Upper lobe of right lung (tissue), 1 donor: ENCODE measurements around the gene FHOD1. TPM values are rescaled to one million over a fixed set of nuclear protein-coding genes. Genes with fewer than 3 reads are reported as not detected.
A peak's percentile ranks its signal among the peaks of the same experiment; 100 is the strongest.

ENCODE experiments used
- ATAC-seq: fragments of 200-7000 bp; cut with Tn5 transposase; one replicate; pipeline ENCODE4 v1.9.1; 2020; ENCODE audit warnings: mild to moderate bottlenecking, moderate library complexity
- DNase-seq: peaks from one replicate; pipeline ENCODE4 v3.0.0-alpha.2; 2020
- H3K27ac ChIP-seq: fragments of 200-600 bp; one replicate; pipeline ENCODE4 v1.8.0; 2022
- H3K27me3 ChIP-seq: fragments of 200-600 bp; one replicate; pipeline ENCODE4 v1.8.0; 2022; ENCODE audit warnings: mild to moderate bottlenecking
- H3K36me3 ChIP-seq: fragments of 200-600 bp; one replicate; pipeline ENCODE4 v1.8.0; 2022
- H3K4me1 ChIP-seq: fragments of 200-600 bp; one replicate; pipeline ENCODE4 v1.8.0; 2022
- H3K4me3 ChIP-seq: fragments of 200-600 bp; one replicate; pipeline ENCODE4 v1.8.0; 2022; ENCODE audit warnings: mild to moderate bottlenecking
- H3K9me3 ChIP-seq: fragments of 200-600 bp; one replicate; pipeline ENCODE4 v1.8.0; 2022
- CTCF ChIP-seq: fragments of 200-600 bp; IDR thresholded peaks from one replicate; pipeline ENCODE4 v1.8.0; 2022; ENCODE audit warnings: antibody characterized with exemption
- intact Hi-C: fragments of 100-400 bp; cut with DNase I; formaldehyde crosslinking; loops from one replicate; pipeline ENCODE4 v1.11.0; 2022
- total RNA-seq: library from RNA; stranded (reverse); fragmentation: NEBNext Ultra II Directional; extraction: Animal tissue kit (Norgen Biotek cat#: 25700); gene quantifications from one replicate; pipeline ENCODE4 v1.2.1, GENCODE V29; 2021
- donor health status: DM: no; HTN: yes; CAD: no; lungs with severe emphysema.

FHOD1 gene
- total RNA-seq, 1 donor from 2014 or later = 94.9 TPM

- TF ChIP-seq CTCF = no peak
These were observed 22.5 kb upstream of the FHOD1 start for GRCh38 chr16:67269766-67270165.

DNA sequence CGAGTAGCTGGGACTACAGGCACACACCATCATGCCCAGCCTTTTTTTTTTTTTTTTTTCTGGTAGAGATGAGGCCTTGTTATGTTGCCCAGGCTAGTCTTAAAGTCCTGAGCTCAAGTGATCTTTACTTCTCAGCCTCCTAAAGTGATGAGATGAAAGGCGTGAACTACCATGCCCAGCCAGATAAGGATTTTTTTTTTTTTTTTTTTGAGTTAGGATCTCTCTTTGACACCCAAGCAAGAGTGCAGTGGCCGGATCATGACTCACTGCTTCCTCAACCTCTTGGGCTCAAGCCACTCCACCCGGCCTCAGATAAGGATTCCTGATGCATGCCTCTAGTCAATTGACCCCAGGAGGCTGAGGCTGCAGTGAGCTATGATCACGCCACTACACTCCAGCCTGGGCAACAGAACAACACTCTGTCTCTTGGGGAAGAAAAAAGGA is 20.9 kb upstream of the FHOD1 start:
- no peak overlapping the region for H3K27ac ChIP-seq
- H3K36me3 ChIP-seq = no peaks in the 10 kb centered on the region
- no peaks in the 10 kb centered on the region for H3K9me3 ChIP-seq
- no peak for DNase-seq
- TF ChIP-seq CTCF = no peak
- ATAC-seq = peak; percentile 85
- no peaks in the 10 kb centered on the region for H3K27me3 ChIP-seq
- intact Hi-C loops = no loop called here
- no peaks in the 10 kb centered on the region for H3K4me1 ChIP-seq
- H3K4me3 ChIP-seq = no peak overlapping the region

More at GRCh38 chr16:67269766-67270165, 22.5 kb upstream of the FHOD1 start:
- no peaks in the 10 kb centered on the region for H3K36me3 ChIP-seq
- no peaks in the 10 kb centered on the region for H3K27me3 ChIP-seq
- H3K4me3 ChIP-seq = no peak overlapping the region
- no peaks in the 10 kb centered on the region for H3K9me3 ChIP-seq
- DNase-seq (no peak), ATAC-seq (peak; percentile 31)
- H3K27ac ChIP-seq = no peak overlapping the region
- intact Hi-C loops = loop anchor here (10.0 kb wide), 1 partner anchor 125 kb away; the partner anchor contains the start of gene TPPP3
- no peaks in the 10 kb centered on the region for H3K4me1 ChIP-seq

- intact Hi-C loops = no loop called here
- H3K4me1 ChIP-seq = no peaks in the 10 kb centered on the region
- ATAC-seq (no peak), DNase-seq (peak; percentile 19)
- no peak for TF ChIP-seq CTCF
- H3K4me3 ChIP-seq = no peak overlapping the region
- H3K36me3 ChIP-seq = no peaks in the 10 kb centered on the region
- H3K9me3 ChIP-seq = no peaks in the 10 kb centered on the region
- H3K27me3 ChIP-seq = no peaks in the 10 kb centered on the region
- H3K27ac ChIP-seq = no peak overlapping the region
These were observed 18.6 kb upstream of the FHOD1 start for GRCh38 chr16:67265834-67266233.

DNA sequence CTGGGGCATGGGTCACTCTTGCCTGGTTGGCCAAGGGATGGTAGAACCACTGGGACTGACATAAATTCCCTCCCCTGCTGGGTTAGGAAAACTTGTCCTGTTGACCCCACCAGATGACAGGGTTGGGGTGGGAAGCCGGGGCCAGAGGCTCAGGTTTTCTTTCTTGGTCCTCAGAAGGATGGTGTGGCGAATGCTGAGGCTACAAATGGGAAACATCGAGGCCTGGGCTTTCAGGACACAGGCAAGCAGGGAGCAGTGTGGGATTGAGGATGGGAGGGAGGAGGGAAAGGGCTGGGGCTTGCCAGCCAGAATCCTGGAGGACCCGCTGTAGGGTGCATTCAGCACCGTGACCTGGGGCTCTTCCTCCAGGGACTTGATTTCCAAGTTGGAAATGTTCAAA is 17.6 kb upstream of the FHOD1 start:
- TF ChIP-seq CTCF = no peak
- intact Hi-C loops = no loop called here
- Histone ChIP-seq H3K4me3 (no peak overlapping the region), H3K36me3 (no peaks in the 10 kb centered on the region), H3K27ac (no peak overlapping the region), H3K9me3 (no peaks in the 10 kb centered on the region), H3K27me3 (no peaks in the 10 kb centered on the region), H3K4me1 (no peaks in the 10 kb centered on the region)
- no peak for ATAC-seq
- peak; percentile 46 for DNase-seq

GRCh38 chr16:67264277-67264676 is 17.0 kb upstream of the FHOD1 start:
- Histone ChIP-seq H3K4me1 (no peaks in the 10 kb centered on the region), H3K36me3 (no peaks in the 10 kb centered on the region), H3K4me3 (no peak overlapping the region), H3K27ac (no peak overlapping the region), H3K27me3 (no peaks in the 10 kb centered on the region), H3K9me3 (no peaks in the 10 kb centered on the region)
- peak; percentile 47 for DNase-seq
- intact Hi-C loops = no loop called here
- no peak for ATAC-seq
- TF ChIP-seq CTCF = no peak

GRCh38 chr16:67263201-67263600 is 15.9 kb upstream of the FHOD1 start:
- Histone ChIP-seq H3K36me3 (no peaks in the 10 kb centered on the region), H3K27me3 (no peaks in the 10 kb centered on the region), H3K4me3 (no peak overlapping the region), H3K4me1 (no peaks in the 10 kb centered on the region), H3K9me3 (no peaks in the 10 kb centered on the region), H3K27ac (no peak overlapping the region)
- DNase-seq (no peak), ATAC-seq (no peak)
- intact Hi-C loops = no loop called here
- no peak for TF ChIP-seq CTCF
